ENCODE data around the gene RAB22A.

DNA sequence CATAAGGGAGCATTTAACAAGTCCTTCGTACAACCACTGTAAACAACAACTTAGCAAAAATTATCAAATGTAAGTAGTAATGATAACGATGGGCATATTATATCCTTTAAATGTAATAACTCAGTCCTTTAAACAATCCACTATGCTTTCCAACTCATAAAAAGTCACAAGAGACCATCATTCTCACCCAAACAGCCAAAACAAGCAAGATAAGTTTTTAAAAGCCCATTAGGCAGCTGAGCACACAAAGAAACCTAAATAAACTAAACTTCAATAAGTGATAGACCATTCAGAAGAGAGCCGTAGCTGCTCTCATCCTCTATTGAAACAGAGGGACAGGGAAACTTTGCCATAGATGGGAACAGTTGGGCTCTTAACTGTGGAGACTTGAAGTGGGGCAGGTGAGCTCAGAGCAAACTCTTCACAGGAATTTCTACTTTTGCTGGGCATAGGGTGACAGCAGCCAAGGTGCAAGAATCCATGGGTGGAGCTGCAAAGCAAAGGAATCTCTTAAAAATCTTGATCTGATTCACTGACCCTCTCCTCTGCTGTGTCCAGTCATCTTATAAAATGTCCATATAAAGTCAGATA, 22.5 kb downstream of the RAB22A start:
- TF ChIP-seq, protein P1, sequence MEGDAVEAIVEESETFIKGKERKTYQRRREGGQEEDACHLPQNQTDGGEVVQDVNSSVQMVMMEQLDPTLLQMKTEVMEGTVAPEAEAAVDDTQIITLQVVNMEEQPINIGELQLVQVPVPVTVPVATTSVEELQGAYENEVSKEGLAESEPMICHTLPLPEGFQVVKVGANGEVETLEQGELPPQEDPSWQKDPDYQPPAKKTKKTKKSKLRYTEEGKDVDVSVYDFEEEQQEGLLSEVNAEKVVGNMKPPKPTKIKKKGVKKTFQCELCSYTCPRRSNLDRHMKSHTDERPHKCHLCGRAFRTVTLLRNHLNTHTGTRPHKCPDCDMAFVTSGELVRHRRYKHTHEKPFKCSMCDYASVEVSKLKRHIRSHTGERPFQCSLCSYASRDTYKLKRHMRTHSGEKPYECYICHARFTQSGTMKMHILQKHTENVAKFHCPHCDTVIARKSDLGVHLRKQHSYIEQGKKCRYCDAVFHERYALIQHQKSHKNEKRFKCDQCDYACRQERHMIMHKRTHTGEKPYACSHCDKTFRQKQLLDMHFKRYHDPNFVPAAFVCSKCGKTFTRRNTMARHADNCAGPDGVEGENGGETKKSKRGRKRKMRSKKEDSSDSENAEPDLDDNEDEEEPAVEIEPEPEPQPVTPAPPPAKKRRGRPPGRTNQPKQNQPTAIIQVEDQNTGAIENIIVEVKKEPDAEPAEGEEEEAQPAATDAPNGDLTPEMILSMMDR (IDR thresholded peaks at IDR 0.05; ENCODE audit: insufficient read depth, low read length) = no peak
- TF ChIP-seq POLR2AphosphoS5 (IDR thresholded peaks at IDR 0.05; ENCODE audit: low read depth) (no peak), SPI1 (IDR thresholded peaks at IDR 0.05; ENCODE audit: borderline replicate concordance, low read depth) (no peak)
